Measurements from ENCODE around the gene CIB1.
"Not testable (repeated sequence)": the region's sequence is repeated elsewhere in the genome, so short reads cannot be mapped to it uniquely, and the experiment has no call there.

The CIB1 gene

DNA sequence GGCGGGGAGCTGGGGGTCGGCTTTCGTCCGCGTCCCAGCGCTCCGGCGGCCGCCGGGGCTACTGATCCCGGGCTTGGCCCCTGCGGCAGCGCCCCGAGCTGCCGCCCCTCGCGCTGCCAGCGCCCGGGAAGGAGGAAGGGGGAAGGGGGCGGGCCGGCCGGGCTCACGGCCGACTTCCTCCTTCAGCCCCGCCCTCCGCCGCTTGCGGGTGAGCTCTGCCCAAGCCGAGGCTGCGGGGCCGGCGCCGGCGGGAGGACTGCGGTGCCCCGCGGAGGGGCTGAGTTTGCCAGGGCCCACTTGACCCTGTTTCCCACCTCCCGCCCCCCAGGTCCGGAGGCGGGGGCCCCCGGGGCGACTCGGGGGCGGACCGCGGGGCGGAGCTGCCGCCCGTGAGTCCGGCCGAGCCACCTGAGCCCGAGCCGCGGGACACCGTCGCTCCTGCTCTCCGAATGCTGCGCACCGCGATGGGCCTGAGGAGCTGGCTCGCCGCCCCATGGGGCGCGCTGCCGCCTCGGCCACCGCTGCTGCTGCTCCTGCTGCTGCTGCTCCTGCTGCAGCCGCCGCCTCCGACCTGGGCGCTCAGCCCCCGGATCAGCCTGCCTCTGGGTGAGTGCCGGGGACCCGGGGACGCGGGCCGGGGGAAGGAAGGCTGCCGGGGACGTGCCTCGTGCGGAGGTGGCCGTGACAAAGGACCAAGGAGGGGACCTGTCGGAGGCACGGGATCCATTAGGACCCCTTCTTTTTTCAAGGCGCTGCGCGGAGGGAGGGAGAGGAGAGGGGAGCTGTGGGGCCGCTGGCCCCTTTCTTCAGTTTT, 32.4 kb downstream of the CIB1 start, which contains the start of gene SEMA4B:
SEMA4B (plus strand) TSS at position 201 of the 814 bp plus-strand sequence; CDS start at position 450, 249 bp downstream.
- in situ Hi-C loops (cut with HindIII; ENCODE audit: low sequenced_read_pairs): no loop called here

DNA sequence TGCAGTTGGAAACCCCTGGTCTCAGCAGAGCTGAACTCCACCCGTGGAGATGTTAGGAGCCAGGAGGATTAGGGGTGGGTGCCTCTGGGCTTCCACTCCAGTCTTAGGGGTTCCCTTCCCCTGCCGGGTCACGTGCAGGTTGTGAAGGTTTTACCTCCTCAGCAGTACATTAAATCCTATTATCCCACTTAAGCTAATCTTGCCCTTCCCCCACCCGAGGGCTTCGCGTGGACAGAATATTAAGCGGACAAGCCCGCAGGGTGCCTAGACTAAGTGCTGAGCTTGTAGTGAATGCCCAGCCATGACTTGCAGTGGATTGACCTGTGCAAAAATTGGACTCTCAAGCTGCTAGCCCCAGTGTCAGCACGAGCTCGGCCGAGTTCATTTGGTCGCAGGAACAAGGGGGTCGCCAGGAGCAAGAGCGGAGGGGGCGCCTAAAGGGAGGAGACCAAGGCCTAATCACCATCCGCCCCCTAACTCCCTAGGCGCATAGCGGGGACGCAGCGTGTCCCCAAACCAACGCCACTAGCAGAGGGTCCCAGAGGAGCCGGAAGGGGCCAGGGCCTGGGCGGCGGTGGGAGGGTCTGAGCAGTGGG, 33.1 kb downstream of the CIB1 start:
- in situ Hi-C loops (cut with HindIII; ENCODE audit: low sequenced_read_pairs): no loop called here

DNA sequence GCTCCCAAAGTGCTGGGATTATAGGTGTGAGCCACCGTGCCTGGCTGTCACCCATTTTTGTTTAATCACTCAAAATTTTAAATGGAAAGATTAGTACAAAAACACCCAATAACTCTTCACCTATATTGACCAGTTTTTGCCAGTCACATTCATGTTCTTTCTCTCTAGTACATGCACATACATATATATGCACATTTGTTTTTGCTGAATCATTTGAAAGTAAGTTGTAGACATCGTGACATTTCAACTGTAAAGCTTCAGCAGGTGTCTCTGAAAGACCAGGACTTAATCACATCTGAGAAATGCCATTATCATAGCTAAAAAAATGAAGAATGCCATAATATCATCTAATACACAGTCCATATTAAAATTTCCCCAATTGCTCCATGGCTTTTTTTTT, 39.1 kb downstream of the CIB1 start:
- in situ Hi-C loops (cut with HindIII; ENCODE audit: low sequenced_read_pairs): no loop called here

DNA sequence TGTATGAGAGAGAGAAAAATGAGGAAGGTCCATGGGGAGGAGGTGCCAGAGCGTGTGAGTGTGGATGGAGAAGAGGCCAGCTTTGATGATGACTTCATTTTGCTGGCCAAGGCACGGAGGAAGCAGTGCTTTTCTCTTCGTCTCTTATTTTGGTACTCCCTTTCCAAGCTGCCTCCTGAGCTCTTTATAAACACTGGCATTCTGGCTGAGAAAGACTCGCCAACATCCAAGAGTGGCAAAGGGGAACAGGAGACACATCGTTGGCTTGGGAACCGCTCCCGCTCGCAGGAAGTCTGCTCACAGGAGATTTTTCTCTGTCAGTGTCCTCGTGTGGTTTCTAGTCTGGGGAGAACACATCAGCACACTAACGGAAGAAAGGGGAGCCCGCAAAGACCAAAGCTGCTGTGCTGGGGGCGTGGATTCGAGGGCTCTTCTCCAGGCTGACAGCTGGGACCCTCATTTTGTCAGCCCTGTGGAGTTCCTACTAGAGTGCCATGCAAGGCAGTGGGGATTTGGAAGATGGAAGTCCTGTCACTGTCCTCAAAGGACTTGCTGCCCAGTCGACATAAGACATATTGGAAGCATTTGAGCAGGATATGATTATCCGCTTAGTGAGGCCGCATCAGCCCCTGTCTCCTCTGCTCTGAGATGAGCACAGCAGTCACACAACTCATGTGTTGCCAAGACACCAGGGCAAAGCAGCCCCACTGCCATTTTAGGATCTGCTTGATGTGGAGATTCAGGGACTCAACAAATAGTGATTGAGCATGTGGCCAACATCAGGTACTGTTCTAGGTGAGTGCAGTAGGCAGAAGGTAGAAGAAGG, 40.6 kb downstream of the CIB1 start:
- in situ Hi-C loops (cut with HindIII; ENCODE audit: low sequenced_read_pairs): no loop called here

DNA sequence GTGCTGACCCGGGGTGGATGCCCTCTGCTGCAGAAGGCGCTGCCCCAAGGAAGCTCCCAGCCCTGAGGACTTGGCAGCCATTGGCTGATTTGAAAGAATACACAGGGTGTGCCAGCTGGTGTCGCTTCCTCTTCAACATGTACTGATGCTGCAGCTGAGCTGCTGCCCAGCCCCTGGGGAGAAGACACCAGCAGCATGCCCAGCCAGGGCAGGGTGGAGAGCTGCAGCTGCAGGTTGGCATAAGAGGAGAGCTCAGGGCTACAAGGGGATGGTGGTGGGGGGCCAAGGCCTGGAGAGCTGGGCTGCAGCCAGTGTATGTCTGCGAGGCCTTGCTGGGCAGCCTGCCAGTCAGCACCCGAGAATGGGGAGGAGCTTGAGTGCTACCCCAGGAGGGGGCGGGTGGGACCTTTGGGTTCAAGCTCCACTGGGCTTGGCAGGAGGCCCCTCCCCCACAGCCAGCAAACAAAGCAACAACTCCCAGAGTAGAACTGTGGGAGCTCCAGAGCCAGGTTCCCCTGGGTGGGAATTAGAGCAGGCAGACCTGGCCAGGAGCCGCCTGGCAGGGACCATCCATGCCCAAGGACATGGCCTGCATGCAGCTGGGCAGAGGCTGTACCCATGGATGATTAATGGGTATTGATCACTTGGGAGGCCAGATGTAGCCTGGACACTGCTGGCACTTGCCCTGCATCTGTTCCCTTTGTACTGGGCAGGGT, 41.8 kb downstream of the CIB1 start:
- in situ Hi-C loops (cut with HindIII; ENCODE audit: low sequenced_read_pairs): no loop called here

DNA sequence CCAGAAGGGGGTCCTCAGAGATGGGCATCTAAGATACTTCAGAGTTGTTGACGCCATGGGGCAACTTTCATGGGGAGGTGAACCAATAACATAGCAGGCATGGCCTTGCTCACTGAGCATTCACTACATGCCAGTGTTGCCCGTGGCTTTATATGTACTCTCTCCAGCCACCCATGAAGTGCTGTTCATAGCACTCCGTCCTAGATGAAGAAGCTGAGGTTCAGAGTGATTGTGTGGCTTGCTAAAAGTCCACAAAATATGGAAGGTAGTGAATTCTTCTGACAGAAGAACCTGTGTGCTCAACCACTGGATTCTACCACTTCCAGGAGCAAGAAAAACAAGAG, 42.4 kb downstream of the CIB1 start:
- in situ Hi-C loops (cut with HindIII; ENCODE audit: low sequenced_read_pairs): no loop called here

DNA sequence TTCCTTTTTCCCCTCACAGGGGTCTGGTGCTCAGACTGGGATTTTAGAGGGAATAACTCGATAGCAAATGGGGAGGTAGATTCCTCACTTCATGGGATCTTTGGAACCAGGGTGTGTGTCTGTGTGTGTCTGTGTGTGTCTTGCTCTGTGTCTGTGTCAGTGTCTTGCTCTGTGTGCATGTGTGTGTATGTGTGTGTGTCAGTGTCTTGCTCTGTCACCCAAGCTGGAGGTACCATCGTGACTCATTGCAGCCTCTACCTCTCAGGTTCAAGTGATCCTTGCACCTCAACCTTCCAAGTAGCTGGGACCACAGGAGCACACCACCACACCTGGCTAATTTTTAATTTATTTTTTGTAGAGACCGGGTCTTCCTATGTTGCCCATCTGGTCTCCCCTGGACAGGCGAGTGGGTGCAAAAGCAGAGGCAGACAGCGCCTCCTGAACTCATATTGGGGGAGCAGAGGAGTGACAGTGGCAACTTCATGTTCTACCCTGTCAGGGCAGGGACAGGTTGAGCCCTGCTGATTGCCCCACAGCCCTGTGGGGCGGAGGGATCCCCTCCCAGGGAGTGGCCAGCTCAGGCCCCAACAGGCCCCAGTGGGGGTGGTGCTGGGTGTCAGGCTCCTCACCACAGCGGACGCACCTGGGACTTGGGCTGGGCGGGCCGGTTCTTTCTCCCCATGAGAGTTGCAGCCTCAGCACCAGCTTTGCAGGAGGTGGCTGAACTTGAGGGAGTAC, 43.0 kb downstream of the CIB1 start:
- in situ Hi-C loops (cut with HindIII; ENCODE audit: low sequenced_read_pairs): no loop called here

DNA sequence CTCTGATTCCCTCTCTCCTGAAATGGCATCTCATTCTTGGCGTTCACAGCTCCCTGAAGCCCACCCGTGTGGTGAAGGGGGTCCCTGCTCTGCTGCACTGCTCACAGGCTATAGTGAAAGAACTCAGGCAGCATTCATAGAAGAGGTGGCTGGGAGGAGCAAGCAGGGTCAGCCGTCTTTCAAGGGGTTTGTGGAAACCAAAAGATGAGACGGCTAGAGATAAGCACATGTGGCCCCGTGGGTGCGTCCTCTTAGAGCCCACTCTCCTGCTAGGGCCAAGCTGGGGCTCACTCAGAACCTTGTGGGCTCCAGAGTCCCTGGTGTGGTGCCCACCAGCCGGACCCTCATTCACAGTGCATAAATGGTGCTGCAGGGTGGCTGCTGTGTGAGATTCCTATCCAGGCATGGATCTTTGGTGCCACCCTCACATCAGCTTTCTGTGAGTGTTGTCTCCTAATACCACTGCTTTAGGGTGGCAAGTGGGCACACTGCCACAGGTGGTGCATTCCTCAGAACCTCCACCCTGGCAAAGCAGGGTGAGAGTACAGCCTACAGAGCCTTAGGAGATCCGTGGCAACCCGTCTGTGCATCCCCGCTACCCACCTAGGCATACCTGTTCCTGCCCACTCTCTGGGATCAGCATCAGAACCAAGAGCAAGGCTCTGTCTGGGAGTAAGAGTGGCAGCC, 43.8 kb downstream of the CIB1 start:
- in situ Hi-C loops (cut with HindIII; ENCODE audit: low sequenced_read_pairs): no loop called here

DNA sequence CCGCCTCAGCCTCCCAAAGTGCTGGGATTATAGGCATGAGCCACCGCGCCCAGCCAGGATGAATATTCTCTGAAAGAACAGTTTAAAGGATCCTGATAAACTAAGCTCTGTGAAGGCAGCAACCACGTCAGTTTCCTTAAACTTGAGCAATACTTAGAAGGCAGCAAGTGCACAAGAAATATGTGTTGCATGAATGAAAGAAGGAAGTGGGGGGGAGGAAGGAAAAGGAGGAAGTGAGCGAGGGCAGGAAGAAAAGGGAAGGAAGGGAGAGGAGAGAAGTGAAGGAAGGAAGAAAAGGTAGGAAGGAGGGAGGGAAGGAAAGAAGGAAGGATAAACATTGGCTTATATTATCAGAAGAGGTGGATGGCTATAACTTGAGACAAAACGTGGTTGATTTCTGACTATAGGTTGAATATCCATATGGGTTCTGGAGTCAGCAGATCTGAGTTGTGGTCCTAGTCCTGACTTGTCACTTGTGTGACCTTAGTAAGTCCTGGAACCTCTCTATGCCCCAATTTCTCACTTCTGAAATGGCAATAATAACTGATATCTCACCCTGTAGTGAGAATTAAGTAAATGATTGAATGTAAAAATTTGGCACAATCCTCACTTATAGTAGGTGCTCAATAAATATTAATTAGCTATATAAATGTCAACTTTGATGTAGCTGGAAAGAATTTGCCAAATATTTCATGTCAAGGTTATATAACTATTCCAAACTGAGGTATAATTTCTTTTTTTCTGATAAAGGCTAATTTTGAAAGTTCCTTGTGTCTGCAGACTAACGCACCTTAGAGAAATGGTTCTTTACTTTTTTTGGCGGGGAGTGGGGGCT, 44.6 kb downstream of the CIB1 start:
- in situ Hi-C loops (cut with HindIII; ENCODE audit: low sequenced_read_pairs): no loop called here

DNA sequence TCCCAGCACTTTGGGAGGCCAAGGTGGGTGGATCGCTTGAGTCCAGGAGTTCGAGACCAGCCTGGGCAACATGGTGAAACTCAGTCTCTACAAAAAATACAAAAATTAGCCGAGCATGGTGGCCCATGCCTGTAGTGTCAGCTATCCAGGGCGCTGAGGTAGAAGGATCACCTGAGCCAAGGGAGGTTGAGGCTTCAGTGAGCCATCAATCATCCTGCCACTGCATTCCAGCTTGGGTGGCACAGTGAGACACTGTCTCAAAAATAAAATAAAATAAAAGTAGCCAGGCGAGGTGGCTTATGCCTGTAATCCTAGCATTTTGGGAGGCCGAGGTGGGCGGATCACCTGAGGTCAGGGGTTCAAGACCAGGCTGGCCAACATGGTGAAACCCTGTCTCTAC, 45.7 kb downstream of the CIB1 start:
- in situ Hi-C loops (cut with HindIII; ENCODE audit: low sequenced_read_pairs): not testable (repeated sequence)

DNA sequence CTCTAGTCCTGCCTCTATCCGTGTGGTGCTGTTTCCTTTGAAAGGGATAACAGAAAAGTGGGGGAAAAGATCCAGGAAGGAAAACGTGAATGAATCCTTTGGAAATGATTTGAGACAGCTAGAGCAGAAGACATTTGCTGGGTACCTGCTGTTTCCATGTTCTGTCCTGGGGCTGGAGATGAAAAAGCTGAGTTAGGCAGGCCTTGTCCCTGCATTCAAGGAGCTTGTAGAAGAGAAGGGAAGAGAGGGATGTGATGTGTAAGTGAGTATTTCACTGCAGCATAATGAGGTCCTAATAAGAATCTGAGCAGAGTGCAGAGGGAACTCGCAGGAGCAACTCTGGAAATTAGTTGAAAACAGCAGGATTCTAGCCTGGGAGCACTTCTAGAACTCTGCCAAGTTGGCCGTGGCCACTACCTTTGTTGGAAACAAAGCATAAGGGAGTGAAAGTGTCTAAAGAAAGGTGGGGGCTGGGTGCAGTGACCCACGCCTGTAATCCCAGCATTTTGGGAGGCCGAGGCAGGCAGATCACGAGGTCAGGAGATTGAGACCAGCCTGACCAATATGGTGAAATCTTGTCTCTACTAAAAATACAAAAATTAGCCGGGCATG, 46.4 kb downstream of the CIB1 start:
- in situ Hi-C loops (cut with HindIII; ENCODE audit: low sequenced_read_pairs): no loop called here

DNA sequence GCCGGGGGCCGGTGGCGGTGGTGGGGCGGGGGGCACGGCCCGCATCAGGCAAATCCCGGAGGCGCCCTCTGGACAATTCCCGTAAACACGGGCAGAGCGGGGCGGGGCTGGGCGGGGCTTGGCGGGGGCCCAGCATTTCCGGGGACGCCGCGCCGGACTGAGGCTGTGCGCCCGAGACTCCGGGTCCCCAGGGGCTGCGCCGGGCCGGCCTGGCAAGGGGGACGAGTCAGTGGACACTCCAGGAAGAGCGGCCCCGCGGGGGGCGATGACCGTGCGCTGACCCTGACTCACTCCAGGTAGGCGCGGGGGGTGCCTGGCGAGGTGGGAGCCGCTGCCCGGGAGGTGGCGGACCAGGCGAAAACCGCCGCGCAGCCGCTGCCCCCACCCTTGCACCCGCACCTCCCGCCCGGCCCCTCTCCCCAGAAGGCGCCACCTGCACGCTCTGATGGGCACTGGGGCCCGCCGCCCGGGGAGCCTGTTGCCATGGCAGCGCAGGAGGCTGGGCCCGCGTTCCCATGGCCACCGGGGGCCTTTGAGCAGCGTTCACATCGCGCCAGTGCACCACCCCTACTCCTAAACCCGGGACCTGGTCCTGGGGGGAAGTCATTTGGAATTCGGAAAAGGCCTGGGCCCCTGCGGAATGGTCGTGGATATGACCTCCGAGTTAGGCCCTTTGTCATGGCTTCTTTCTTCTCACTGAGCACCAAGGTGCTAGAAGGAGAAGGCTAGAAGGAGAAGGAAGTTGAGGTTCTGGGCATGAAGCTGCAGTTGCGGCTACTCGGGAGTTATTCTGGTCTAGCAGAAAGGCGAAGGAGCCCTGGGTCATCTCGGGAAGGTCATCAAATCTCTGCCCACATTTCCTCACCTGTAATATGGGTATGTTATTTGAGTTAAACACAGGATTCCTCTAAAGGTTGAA, 48.7 kb downstream of the CIB1 start:
- in situ Hi-C loops (cut with HindIII; ENCODE audit: low sequenced_read_pairs): no loop called here

DNA sequence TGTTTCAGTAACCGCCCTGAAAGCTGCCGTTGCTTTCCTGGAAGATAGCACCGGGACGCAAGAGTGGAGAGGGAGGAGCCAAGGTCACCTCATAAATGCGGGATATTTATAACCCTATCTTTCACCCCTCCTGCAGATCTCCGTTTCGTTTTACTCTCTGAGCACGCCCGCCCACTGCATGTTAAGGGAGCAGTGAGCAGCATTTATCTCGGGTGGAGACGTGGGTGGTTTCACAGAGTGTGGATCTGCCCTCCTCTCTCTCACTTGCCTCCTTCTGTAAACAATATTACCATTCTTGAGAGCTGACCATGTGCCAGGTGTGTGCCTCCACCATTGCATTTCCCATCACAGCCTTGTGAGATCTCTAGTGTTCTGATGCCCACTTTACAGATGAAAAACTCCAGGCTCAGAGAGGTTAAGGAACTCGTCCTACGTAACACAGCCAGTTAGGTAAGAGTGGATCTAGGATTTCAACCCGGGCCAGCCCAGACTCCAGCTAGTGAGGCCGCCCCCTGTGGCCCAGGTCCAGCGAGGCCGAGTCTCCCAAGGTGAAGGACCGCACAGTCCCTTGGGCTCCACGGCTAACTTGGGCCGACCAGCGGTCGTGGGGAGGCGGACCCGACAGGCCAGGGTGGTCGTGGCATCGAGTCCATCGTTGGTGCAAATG, 49.5 kb downstream of the CIB1 start:
- in situ Hi-C loops (cut with HindIII; ENCODE audit: low sequenced_read_pairs): no loop called here

DNA sequence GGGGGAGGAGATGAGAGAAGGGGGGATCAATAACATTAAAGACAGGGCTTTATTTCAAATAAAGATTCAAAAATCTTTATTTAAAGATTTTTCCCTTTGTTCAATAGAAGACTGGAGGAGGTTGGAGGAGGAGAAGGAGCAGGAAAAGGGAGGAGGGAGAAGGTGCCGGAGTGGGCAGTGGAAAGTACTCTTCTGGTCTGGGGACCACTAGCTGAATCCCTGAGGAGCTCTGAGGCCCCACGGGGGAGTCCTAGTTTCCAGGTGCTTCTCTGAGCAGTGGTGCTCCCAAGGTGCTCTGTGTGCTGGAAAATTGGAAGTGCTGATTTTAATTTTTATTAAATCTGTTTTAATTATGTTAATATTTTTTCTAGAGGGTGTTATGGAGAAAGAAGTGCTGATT, 52.0 kb downstream of the CIB1 start:
- in situ Hi-C loops (cut with HindIII; ENCODE audit: low sequenced_read_pairs): no loop called here
